Measurements from ENCODE around the gene FAM200A. TPM values are rescaled to one million over a fixed set of nuclear protein-coding genes. Genes with fewer than 3 reads are reported as not detected.

The FAM200A gene
- total and polyA plus RNA-seq, 2 experiments from 2014 or later: 7.7 to 7.9 TPM

DNA sequence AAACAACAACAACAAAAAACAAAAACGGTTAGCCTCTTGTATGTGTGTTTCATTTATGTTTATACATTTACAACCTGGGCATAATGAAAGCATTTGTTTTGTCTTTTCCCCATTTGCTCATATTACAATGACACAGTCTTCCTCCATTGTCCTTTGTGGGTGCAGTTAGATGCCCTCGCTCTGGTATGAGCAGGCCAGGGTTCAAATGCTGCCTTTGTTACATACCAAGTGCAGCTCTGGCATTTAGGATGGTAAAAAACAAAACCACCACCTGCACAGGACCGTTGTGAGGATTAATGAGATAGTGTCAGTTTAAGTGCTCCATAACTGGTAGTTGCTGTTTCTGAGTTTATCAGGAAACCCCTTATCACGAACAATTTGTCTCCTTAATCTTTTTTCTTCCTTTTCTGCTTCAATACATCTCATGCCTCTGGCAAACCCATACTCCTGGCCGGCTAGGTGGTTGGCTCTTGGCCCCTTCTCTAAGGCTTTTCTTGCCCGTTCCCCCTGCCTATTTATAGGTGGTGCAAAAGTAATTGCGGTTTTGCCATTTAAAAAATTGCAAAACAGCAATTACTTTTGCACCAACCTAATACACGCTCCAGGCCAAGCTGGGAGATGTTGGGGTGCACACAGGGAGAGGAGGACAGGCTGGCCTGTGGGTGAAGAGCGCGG is 27.5 kb upstream of the FAM200A start:
- H3K4me2 ChIP-seq: peak overlapping the region; percentile 94
- no peak overlapping the region for H3K27ac ChIP-seq (ENCODE audit: low read depth)

More for the DNA sequence above, 27.5 kb upstream of the FAM200A start:
- peaks cover 24% of the 10 kb centered on the region for H3K4me1 ChIP-seq (ENCODE audit: insufficient read depth)
- no peak for DNase-seq (ENCODE audit: low spot score)
- H3K4me3 ChIP-seq: peak overlapping the region; percentile 74
- 0 out of 2 replicates have a peak, but pooled peaks cover 17% of the 10 kb centered on the region for H3F3A ChIP-seq (replicated peaks; ENCODE audit: low read depth)
- H3K9me2 ChIP-seq (ENCODE audit: insufficient read depth): no peaks in the 10 kb centered on the region
- peaks cover 23% of the 10 kb centered on the region for H3K4me1 Mint-ChIP-seq
- H3K36me3 ChIP-seq (ENCODE audit: insufficient read depth): no peaks in the 10 kb centered on the region
- no peaks in the 10 kb centered on the region for H4K20me1 ChIP-seq (replicated peaks; ENCODE audit: insufficient read depth)
- no peaks in the 10 kb centered on the region; the same call in 1 of the 2 replicates for H3K27me3 ChIP-seq (ENCODE audit: insufficient read depth)
- no peak for TF ChIP-seq ZNF331 (CRISPR knock-in tag; IDR thresholded peaks at IDR 0.05; ENCODE audit: low read depth)
- no peak for TF ChIP-seq STAT1 (IDR thresholded peaks at IDR 0.05; ENCODE audit: unreplicated experiment)
- no peak for TF ChIP-seq CREB1 (CRISPR knock-in tag; IDR thresholded peaks at IDR 0.05; ENCODE audit: low read depth)
- no peak for TF ChIP-seq POLR2AphosphoS5 (IDR thresholded peaks at IDR 0.05; ENCODE audit: low read depth)
- TF ChIP-seq EZH2phosphoT487 (IDR thresholded peaks at IDR 0.05; ENCODE audit: unreplicated experiment): no peak
- no peak for TF ChIP-seq EZH2 (IDR thresholded peaks at IDR 0.05; ENCODE audit: low read depth, unreplicated experiment)
- TF ChIP-seq ZNF114 (CRISPR knock-in tag; IDR thresholded peaks at IDR 0.05): no peak
- TF ChIP-seq, protein P1, sequence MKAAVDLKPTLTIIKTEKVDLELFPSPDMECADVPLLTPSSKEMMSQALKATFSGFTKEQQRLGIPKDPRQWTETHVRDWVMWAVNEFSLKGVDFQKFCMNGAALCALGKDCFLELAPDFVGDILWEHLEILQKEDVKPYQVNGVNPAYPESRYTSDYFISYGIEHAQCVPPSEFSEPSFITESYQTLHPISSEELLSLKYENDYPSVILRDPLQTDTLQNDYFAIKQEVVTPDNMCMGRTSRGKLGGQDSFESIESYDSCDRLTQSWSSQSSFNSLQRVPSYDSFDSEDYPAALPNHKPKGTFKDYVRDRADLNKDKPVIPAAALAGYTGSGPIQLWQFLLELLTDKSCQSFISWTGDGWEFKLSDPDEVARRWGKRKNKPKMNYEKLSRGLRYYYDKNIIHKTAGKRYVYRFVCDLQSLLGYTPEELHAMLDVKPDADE (IDR thresholded peaks at IDR 0.05): no peak
- no peak for TF ChIP-seq NANOG (IDR thresholded peaks at IDR 0.05; ENCODE audit: borderline replicate concordance)
- TF ChIP-seq, protein P2, sequence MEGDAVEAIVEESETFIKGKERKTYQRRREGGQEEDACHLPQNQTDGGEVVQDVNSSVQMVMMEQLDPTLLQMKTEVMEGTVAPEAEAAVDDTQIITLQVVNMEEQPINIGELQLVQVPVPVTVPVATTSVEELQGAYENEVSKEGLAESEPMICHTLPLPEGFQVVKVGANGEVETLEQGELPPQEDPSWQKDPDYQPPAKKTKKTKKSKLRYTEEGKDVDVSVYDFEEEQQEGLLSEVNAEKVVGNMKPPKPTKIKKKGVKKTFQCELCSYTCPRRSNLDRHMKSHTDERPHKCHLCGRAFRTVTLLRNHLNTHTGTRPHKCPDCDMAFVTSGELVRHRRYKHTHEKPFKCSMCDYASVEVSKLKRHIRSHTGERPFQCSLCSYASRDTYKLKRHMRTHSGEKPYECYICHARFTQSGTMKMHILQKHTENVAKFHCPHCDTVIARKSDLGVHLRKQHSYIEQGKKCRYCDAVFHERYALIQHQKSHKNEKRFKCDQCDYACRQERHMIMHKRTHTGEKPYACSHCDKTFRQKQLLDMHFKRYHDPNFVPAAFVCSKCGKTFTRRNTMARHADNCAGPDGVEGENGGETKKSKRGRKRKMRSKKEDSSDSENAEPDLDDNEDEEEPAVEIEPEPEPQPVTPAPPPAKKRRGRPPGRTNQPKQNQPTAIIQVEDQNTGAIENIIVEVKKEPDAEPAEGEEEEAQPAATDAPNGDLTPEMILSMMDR (conservative IDR thresholded peaks at IDR 0.05; ENCODE audit: low read depth in 2 of 2): no peak
- no peak for TF ChIP-seq JUNB (IDR thresholded peaks at IDR 0.05; ENCODE audit: unreplicated experiment)
- TF ChIP-seq, protein P3, sequence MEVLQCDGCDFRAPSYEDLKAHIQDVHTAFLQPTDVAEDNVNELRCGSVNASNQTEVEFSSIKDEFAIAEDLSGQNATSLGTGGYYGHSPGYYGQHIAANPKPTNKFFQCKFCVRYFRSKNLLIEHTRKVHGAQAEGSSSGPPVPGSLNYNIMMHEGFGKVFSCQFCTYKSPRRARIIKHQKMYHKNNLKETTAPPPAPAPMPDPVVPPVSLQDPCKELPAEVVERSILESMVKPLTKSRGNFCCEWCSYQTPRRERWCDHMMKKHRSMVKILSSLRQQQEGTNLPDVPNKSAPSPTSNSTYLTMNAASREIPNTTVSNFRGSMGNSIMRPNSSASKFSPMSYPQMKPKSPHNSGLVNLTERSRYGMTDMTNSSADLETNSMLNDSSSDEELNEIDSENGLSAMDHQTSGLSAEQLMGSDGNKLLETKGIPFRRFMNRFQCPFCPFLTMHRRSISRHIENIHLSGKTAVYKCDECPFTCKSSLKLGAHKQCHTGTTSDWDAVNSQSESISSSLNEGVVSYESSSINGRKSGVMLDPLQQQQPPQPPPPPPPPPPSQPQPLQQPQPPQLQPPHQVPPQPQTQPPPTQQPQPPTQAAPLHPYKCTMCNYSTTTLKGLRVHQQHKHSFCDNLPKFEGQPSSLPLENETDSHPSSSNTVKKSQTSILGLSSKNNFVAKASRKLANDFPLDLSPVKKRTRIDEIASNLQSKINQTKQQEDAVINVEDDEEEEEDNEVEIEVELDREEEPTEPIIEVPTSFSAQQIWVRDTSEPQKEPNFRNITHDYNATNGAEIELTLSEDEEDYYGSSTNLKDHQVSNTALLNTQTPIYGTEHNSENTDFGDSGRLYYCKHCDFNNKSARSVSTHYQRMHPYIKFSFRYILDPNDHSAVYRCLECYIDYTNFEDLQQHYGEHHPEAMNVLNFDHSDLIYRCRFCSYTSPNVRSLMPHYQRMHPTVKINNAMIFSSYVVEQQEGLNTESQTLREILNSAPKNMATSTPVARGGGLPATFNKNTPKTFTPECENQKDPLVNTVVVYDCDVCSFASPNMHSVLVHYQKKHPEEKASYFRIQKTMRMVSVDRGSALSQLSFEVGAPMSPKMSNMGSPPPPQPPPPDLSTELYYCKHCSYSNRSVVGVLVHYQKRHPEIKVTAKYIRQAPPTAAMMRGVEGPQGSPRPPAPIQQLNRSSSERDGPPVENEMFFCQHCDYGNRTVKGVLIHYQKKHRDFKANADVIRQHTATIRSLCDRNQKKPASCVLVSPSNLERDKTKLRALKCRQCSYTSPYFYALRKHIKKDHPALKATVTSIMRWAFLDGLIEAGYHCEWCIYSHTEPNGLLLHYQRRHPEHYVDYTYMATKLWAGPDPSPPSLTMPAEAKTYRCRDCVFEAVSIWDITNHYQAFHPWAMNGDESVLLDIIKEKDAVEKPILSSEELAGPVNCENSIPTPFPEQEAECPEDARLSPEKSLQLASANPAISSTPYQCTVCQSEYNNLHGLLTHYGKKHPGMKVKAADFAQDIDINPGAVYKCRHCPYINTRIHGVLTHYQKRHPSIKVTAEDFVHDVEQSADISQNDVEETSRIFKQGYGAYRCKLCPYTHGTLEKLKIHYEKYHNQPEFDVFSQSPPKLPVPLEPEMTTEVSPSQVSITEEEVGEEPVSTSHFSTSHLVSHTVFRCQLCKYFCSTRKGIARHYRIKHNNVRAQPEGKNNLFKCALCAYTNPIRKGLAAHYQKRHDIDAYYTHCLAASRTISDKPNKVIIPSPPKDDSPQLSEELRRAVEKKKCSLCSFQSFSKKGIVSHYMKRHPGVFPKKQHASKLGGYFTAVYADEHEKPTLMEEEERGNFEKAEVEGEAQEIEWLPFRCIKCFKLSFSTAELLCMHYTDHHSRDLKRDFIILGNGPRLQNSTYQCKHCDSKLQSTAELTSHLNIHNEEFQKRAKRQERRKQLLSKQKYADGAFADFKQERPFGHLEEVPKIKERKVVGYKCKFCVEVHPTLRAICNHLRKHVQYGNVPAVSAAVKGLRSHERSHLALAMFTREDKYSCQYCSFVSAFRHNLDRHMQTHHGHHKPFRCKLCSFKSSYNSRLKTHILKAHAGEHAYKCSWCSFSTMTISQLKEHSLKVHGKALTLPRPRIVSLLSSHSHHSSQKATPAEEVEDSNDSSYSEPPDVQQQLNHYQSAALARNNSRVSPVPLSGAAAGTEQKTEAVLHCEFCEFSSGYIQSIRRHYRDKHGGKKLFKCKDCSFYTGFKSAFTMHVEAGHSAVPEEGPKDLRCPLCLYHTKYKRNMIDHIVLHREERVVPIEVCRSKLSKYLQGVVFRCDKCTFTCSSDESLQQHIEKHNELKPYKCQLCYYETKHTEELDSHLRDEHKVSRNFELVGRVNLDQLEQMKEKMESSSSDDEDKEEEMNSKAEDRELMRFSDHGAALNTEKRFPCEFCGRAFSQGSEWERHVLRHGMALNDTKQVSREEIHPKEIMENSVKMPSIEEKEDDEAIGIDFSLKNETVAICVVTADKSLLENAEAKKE (CRISPR knock-in tag; IDR thresholded peaks at IDR 0.05): no peak
- TF ChIP-seq, protein P4, sequence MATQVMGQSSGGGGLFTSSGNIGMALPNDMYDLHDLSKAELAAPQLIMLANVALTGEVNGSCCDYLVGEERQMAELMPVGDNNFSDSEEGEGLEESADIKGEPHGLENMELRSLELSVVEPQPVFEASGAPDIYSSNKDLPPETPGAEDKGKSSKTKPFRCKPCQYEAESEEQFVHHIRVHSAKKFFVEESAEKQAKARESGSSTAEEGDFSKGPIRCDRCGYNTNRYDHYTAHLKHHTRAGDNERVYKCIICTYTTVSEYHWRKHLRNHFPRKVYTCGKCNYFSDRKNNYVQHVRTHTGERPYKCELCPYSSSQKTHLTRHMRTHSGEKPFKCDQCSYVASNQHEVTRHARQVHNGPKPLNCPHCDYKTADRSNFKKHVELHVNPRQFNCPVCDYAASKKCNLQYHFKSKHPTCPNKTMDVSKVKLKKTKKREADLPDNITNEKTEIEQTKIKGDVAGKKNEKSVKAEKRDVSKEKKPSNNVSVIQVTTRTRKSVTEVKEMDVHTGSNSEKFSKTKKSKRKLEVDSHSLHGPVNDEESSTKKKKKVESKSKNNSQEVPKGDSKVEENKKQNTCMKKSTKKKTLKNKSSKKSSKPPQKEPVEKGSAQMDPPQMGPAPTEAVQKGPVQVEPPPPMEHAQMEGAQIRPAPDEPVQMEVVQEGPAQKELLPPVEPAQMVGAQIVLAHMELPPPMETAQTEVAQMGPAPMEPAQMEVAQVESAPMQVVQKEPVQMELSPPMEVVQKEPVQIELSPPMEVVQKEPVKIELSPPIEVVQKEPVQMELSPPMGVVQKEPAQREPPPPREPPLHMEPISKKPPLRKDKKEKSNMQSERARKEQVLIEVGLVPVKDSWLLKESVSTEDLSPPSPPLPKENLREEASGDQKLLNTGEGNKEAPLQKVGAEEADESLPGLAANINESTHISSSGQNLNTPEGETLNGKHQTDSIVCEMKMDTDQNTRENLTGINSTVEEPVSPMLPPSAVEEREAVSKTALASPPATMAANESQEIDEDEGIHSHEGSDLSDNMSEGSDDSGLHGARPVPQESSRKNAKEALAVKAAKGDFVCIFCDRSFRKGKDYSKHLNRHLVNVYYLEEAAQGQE (IDR thresholded peaks at IDR 0.05; ENCODE audit: unreplicated experiment): no peak
- no peaks in the 10 kb centered on the region for H3K36me3 Mint-ChIP-seq (ENCODE audit: low read depth)
- H3K27me3 Mint-ChIP-seq (ENCODE audit: insufficient read depth, low read depth, poor library complexity): peaks cover 5% of the 10 kb centered on the region
- peak overlapping the region; percentile 100 for H2AFZ ChIP-seq
- peak overlapping the region; percentile 87; the same call in 2 of the 3 replicates for H3K4me3 Mint-ChIP-seq
- no peak overlapping the region; the same call in 1 of the 2 replicates for H3K27ac Mint-ChIP-seq
- H3K9me3 Mint-ChIP-seq: no peaks in the 10 kb centered on the region
- H3K79me2 ChIP-seq (replicated peaks; ENCODE audit: insufficient read depth): no peaks in the 10 kb centered on the region
- ATAC-seq: no peak

Measured in GM23338 (cell line).